Activated CD8-positive, alpha-beta memory T cell treated with anti-CD3 and anti-CD28 coated beads, Interleukin-2, amount 50 U/mL, for 24 hours (primary cell): ENCODE results near the gene PRKAB1.
"Not testable (repeated sequence)": the region's sequence is repeated elsewhere in the genome, so short reads cannot be mapped to it uniquely, and the experiment has no call there.

Source experiments
- DNase-seq: peaks from one replicate; pipeline ENCODE4 v3.0.0-alpha.2; 2020; ENCODE audit errors: extremely low read depth

PRKAB1 gene

GRCh38 chr12:119667577-119668323 is at the start of gene PRKAB1:
PRKAB1 (plus strand) TSS chr12:119668133; CDS start chr12:119668245, 112 bp downstream.
- peak; percentile 94 for DNase-seq

- DNase-seq, result not testable (repeated sequence)
Measured at GRCh38 chr12:119618328-119618896, 49.5 kb upstream of the PRKAB1 start.

GRCh38 chr12:119620490-119620889 is 47.4 kb upstream of the PRKAB1 start:
- no peak for DNase-seq

- DNase-seq, result no peak
Measured at GRCh38 chr12:119621878-119622277, 46.1 kb upstream of the PRKAB1 start.

GRCh38 chr12:119624966-119625365 is 43.0 kb upstream of the PRKAB1 start:
- DNase-seq, result no peak

- DNase-seq, result no peak
Measured at GRCh38 chr12:119627019-119627643, 40.8 kb upstream of the PRKAB1 start.

GRCh38 chr12:119627686-119628085 is 40.2 kb upstream of the PRKAB1 start:
- DNase-seq, result no peak

- DNase-seq, result no peak
Measured at GRCh38 chr12:119630223-119630780, 37.6 kb upstream of the PRKAB1 start.

- no peak for DNase-seq
Measured at GRCh38 chr12:119630962-119631550, 36.9 kb upstream of the PRKAB1 start.

GRCh38 chr12:119631930-119632678 is 35.8 kb upstream of the PRKAB1 start:
- no peak for DNase-seq

- no peak for DNase-seq
Measured at GRCh38 chr12:119634743-119635142, 33.2 kb upstream of the PRKAB1 start.

GRCh38 chr12:119642986-119643385 is 24.9 kb upstream of the PRKAB1 start:
- DNase-seq, result no peak

- DNase-seq, result no peak
Measured at GRCh38 chr12:119644930-119645329, 23.0 kb upstream of the PRKAB1 start.

- DNase-seq, result no peak
Measured at GRCh38 chr12:119645535-119646059, 22.3 kb upstream of the PRKAB1 start.

- DNase-seq, result no peak
Measured at GRCh38 chr12:119649202-119649808, 18.6 kb upstream of the PRKAB1 start.

GRCh38 chr12:119652665-119653064 is 15.3 kb upstream of the PRKAB1 start:
- no peak for DNase-seq

- DNase-seq, result not testable (repeated sequence)
Measured at GRCh38 chr12:119657001-119657400, 10.9 kb upstream of the PRKAB1 start.

- not testable (repeated sequence) for DNase-seq
Measured at GRCh38 chr12:119658166-119658565, 9.8 kb upstream of the PRKAB1 start.

GRCh38 chr12:119659289-119659897 is 8.5 kb upstream of the PRKAB1 start:
- no peak for DNase-seq

GRCh38 chr12:119660076-119660475 is 7.9 kb upstream of the PRKAB1 start:
- DNase-seq, result no peak
